Activated gamma-delta T cell treated with anti-CD3 and anti-CD28 coated beads, Interleukin-2, amount 50 U/mL, for 16 hours (primary cell): ENCODE data around the gene MYO18A.

Experiments
- DNase-seq: peaks from one replicate; pipeline ENCODE4 v3.0.0-alpha.2; 2020; ENCODE audit warnings: low read depth

Gene MYO18A

DNA sequence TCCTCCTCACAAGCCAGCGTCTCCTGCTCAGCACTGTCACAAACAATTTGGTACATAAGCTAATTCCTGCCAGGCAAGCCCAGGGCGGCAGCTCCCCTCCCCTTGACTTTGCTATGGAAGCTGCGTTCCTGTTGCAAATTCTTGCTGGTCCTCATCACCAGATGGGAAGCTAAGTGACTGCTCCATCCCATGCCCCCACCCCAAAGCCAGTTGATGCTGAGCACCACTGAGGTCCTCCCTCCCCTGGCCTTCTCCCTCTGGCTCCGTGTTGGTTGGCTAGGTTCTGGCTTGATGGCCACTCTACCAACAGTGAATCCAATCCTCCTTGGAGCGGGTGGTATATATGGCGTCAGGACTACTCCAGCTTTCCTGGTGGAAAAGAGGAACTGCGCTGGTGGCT is 102.9 kb downstream of the MYO18A start:
- no peak for DNase-seq

DNA sequence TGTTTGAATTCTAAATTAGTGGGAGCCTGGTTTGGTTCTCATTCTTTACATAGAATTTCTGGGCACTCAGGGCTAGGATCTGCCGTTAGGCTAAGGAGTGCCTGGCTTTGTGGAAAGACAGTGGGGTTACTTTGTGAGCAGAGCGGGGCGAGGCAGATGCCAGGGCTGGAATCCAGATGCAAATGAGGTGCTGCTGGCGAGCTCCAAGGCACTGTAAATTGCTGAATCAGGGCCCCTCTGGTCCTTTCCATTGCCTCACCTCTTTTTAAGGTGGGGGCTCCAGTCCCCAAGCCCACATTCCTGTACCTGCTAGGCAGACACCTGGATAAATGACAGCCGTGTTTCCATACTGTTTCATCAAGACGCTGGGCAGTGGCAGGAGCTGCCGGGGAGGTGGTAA is 103.5 kb downstream of the MYO18A start:
- DNase-seq: no peak

- no peak for DNase-seq
These were observed 104.1 kb downstream of the MYO18A start for GRCh38 chr17:29076087-29076486.

DNA sequence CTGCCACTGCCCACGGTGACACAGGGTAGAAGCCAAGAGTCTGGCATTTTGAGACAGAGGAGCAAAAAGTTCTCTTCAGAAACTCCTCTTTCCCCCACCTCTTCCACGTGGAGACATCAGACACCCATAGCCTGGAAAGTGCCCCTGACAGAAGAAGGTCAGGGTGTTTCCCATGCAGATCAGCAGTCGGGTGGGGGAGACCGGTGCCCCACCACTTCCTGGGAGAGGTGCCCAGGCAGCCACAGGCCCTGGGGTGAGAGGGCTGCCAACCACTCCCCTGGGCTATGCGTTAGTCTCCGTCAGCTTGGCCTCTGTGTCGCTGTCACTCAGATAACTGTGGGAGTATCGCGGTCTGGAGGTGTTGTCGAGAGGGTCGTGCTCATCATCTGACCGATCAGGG is 105.7 kb downstream of the MYO18A start:
- DNase-seq: no peak

DNA sequence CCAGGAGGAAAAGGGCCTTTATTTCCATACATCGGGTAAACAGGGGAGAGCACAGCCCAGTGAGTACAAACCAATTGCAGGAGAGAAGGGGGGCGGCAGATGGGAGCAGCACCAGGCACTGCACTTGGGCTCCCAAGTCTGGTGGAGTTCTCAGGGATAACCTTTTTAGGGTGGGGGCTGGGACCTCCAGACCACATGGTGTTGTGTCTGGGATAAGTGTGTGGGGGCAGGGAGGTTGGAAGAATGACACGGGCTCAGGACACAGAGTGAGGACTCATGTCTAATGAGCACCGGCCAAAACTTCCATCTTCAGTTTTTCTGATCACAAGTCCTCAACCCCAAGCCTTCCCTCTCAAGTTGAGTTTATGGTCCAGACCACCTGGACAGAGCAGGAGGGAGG is 106.7 kb downstream of the MYO18A start:
- no peak for DNase-seq

DNA sequence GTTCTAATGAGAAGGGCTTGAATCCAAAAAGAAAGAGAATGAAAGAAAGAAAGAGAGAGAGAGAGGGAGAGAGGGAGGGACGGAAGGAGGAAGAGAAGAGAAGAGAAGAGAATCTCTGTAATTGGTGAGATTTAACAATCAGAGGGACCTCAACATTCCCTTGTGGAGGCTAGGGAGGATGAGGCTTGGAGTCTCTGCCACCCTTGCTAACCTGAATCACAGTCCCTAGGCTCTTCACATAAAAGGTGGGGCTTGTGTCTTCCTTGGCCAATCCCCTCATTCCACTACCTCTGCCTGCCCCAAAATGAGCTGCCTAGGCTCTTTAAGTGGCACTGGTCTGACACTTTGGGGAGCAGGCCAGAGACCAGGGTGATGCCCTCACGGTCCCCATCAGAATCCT is 107.2 kb downstream of the MYO18A start:
- no peak for DNase-seq

GRCh38 chr17:29071303-29071702 is 108.9 kb downstream of the MYO18A start:
- no peak for DNase-seq

GRCh38 chr17:29070781-29071180 is 109.4 kb downstream of the MYO18A start:
- no peak for DNase-seq

- DNase-seq: no peak
These were observed 109.9 kb downstream of the MYO18A start for GRCh38 chr17:29070308-29070707.

GRCh38 chr17:29069526-29070041 is 110.6 kb downstream of the MYO18A start:
- DNase-seq: no peak

GRCh38 chr17:29068818-29069217 is 111.4 kb downstream of the MYO18A start:
- no peak for DNase-seq

GRCh38 chr17:29066606-29067005 is 113.6 kb downstream of the MYO18A start:
- DNase-seq: no peak

DNA sequence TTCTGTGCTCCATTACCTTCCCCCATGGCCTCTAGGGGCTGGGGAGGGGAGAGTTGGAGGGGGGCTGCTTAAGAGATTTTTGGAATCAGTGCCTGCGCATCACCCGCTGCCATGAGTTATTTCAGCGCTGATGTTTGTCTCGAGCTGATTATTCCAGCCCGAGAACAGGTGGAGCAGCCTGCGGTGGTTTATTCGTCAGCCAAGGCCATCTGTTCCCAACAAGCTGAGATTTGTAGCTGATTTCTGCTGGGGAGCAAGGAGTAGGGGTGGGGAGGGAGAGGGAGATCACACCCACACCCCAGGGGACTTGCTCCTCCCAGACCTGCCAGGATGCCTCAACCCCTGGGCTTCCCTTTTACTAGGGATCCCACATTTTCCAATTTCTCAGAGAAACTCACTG is 114.2 kb downstream of the MYO18A start:
- DNase-seq: no peak

DNA sequence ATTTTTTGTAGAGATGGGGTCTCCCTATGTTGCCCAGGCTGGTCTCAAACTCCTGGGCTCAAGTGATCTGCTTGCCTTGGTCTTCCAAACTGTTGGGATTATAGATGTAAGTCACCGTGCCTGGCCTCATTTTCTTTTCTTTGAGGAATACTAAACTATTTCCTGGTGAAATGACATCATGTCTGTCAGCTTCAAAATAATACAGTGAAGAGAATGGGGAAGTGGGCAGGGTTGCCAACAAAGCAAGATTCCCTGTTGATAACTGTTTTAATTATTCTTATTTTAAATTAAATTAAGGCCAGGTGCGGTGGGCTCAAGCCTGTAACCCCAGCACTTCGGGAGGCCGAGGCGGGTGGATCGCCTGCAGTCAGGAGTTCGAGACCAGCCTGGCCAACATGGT is 116.2 kb downstream of the MYO18A start:
- DNase-seq: no peak

- no peak for DNase-seq
These were observed 118.0 kb downstream of the MYO18A start for GRCh38 chr17:29062215-29062614.

DNA sequence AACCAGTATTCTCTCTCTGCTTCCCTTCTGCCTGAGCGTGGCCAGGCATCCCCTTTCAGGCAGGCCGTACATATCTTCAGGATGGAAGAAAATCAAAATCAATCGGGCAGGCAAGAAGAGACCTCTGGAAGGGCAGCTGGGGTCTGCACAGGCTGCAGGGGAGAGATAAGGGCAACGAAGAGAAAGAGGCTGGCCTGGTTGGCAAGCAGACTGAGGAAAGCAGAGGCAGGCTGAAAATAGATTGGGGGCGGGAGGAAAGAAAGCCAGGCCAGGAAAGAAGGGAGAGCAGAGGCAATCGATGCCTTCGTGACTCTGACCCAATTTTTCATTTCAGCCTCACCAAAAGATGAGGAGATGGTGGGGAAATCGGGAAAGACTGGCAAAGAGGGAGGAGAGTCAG is 119.2 kb downstream of the MYO18A start:
- DNase-seq: no peak

DNA sequence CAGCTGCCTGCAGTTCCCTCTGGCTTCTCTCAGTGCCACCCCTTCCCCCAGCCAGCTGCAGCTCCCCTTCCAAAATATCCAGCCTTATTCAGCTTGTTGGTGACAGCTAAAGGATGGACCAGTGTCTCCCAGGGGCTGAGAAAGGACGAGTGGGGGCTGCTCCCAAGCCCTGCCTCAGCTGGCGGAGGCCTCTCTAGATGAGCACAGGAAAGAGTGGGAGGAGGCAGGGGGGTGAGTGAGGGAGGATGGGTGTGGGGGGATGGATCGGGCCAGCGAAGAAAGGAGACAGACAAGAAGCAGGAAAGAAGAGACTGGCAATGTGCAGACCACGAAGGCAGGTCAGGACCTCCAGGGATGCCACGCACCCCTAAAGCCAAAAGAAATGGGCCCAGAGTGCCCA is 119.7 kb downstream of the MYO18A start:
- no peak for DNase-seq

DNA sequence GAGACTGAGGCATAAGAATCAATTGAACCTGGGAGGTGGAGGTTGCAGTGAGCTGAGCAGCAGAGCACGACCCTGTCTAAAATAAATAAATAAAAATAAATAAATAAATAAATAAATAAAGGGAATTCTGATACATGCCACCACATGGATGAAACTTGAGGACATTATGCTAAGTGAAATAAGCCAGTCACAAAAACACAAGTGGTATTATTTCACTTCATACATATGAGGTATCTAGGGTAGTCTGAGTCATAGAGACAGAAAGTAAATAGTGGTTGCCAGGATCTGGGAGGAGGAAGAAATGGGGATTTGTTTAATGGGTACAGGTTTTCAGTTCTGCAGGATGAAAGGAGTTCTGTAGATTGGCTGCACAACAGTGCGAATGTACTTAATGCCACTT is 120.9 kb downstream of the MYO18A start:
- no peak for DNase-seq

- no peak for DNase-seq
These were observed 121.8 kb downstream of the MYO18A start for GRCh38 chr17:29058391-29058790.

DNA sequence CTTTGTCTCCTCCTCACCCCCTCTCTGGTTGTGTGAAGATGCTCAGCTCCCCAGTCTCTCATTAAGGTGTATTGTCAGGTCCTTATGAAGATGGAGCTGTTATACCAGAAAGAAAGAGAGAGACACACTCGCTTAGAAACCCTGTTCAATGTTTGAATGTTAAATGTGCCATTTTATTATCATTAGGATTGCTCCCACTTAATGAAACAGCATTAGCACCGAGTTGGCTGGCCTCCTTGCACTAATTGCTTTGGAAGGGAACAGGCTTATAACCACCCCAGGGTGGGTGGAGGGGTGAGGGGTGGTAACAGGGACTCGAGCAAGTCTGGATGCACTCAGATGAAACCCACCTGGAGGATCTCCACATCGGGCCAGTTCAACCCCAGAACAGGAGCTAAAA is 122.8 kb downstream of the MYO18A start:
- DNase-seq: no peak

DNA sequence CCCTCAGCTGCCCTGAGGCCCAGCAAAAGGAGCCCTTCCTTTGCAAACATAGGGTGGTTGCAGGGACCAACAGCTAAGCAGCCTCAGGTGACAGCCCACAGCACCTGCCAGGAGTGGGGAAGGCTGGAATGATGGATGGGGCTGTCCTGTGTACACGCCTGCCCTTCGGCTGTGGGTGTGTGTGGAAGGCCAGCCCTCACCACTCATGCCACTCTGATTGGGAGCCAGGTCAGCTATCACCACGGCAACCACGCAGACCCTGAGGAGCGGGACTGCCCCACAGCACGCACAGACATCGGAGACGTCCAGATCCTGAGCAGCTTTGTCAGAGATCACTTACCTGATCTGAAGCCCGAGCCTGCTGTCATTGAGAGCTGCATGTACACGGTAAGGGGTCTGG is 125.4 kb downstream of the MYO18A start:
- no peak for DNase-seq

- no peak for DNase-seq
These were observed 128.5 kb downstream of the MYO18A start for GRCh38 chr17:29051731-29052130.

GRCh38 chr17:29051194-29051593 is 129.0 kb downstream of the MYO18A start:
- no peak for DNase-seq

- no peak for DNase-seq
These were observed 130.0 kb downstream of the MYO18A start for GRCh38 chr17:29050176-29050575.

- no peak for DNase-seq
These were observed 130.6 kb downstream of the MYO18A start for GRCh38 chr17:29049541-29050145.
